H9 (cell line): ENCODE measurements around the gene INPP5A. TPM values are rescaled to one million over a fixed set of nuclear protein-coding genes. Genes with fewer than 3 reads are reported as not detected.

Source experiments
- DNase-seq: peaks from one replicate; pipeline ENCODE4 v3.0.0-alpha.2; 2017
- H2AFZ ChIP-seq: one replicate; pipeline ENCODE4 v1.6.1; 2013; ENCODE audit warnings: mild to moderate bottlenecking, low read length, control low read depth, moderate library complexity
- H2AK5ac ChIP-seq: 2 replicates; pipeline ENCODE4 v1.6.1; 2013; ENCODE audit warnings: low read length, control low read depth, mixed read lengths; ENCODE audit not compliant: insufficient read length
- H2BK120ac ChIP-seq: one replicate; pipeline ENCODE4 v1.6.1; 2013; ENCODE audit warnings: low read depth, mild to moderate bottlenecking, low read length, control low read depth, inconsistent platforms; ENCODE audit not compliant: poor library complexity, severe bottlenecking
- H2BK12ac ChIP-seq: 2 replicates; pipeline ENCODE4 v1.6.1; 2013; ENCODE audit warnings: low read length, control low read depth, mixed read lengths, low read depth; ENCODE audit not compliant: insufficient read length
- H2BK15ac ChIP-seq: 2 replicates; pipeline ENCODE4 v1.6.1; 2013; ENCODE audit warnings: low read depth, low read length, control low read depth
- H2BK20ac ChIP-seq: one replicate; pipeline ENCODE4 v1.6.1; 2013; ENCODE audit warnings: low read depth, mild to moderate bottlenecking, low read length, control low read depth, inconsistent platforms; ENCODE audit not compliant: poor library complexity, severe bottlenecking
- H2BK5ac ChIP-seq: 2 replicates; pipeline ENCODE4 v1.6.1; 2013; ENCODE audit warnings: low read length, control low read depth, mixed read lengths; ENCODE audit not compliant: insufficient read length
- H3K14ac ChIP-seq: 2 replicates; pipeline ENCODE4 v1.6.1; 2013; ENCODE audit warnings: low read length, control low read depth; ENCODE audit not compliant: insufficient read depth
- H3K18ac ChIP-seq: 2 replicates; pipeline ENCODE4 v1.6.1; 2013; ENCODE audit warnings: low read depth, mild to moderate bottlenecking, mixed read lengths, low read length, control low read depth; ENCODE audit not compliant: insufficient read length
- H3K23ac ChIP-seq: 2 replicates; pipeline ENCODE4 v1.6.1; 2013; ENCODE audit warnings: low read length, control low read depth, mixed read lengths, low read depth; ENCODE audit not compliant: insufficient read length
- H3K23me2 ChIP-seq: 2 replicates; pipeline ENCODE4 v1.6.1; 2013; ENCODE audit warnings: low read depth, mild to moderate bottlenecking, mixed read lengths, low read length, control low read depth; ENCODE audit not compliant: insufficient read length, poor library complexity, severe bottlenecking
- H3K27ac ChIP-seq: 2 replicates; pipeline ENCODE4 v1.5.1; 2013; ENCODE audit warnings: low read length, control low read depth, mixed read lengths, low read depth; ENCODE audit not compliant: insufficient read length
- H3K27me3 ChIP-seq: 2 replicates; pipeline ENCODE4 v1.6.1; 2013; ENCODE audit warnings: low read length, control low read depth, inconsistent platforms; ENCODE audit not compliant: insufficient read depth
- H3K4ac ChIP-seq: 2 replicates; pipeline ENCODE4 v1.6.1; 2013; ENCODE audit warnings: low read depth, mild to moderate bottlenecking, control low read depth, inconsistent platforms, low read length, moderate library complexity
- H3K4me1 ChIP-seq: 2 replicates; pipeline ENCODE4 v1.6.1; 2013; ENCODE audit warnings: low read length, control low read depth, inconsistent platforms; ENCODE audit not compliant: insufficient read depth
- H3K4me2 ChIP-seq: 2 replicates; pipeline ENCODE4 v1.6.1; 2013; ENCODE audit warnings: low read length, control low read depth, mixed read lengths; ENCODE audit not compliant: insufficient read length, insufficient read depth
- H3K56ac ChIP-seq: 2 replicates; pipeline ENCODE4 v1.6.1; 2013; ENCODE audit warnings: low read depth, mild to moderate bottlenecking, mixed read lengths, low read length, control low read depth; ENCODE audit not compliant: insufficient read length
- H3K79me1 ChIP-seq: 2 replicates; pipeline ENCODE4 v1.6.1; 2013; ENCODE audit warnings: low read depth, mild to moderate bottlenecking, moderate library complexity, low read length, control low read depth, inconsistent platforms; ENCODE audit not compliant: insufficient read depth, poor library complexity, severe bottlenecking
- H3K79me2 ChIP-seq: 2 replicates; pipeline ENCODE4 v1.6.1; 2013; ENCODE audit warnings: low read length, control low read depth, inconsistent platforms; ENCODE audit not compliant: insufficient read depth
- H3K9ac ChIP-seq: 2 replicates; pipeline ENCODE4 v1.6.1; 2013; ENCODE audit warnings: low read length, control low read depth, mixed read lengths; ENCODE audit not compliant: insufficient read length; ENCODE audit errors: extremely low read depth
- H3K9me3 ChIP-seq: one replicate; pipeline ENCODE4 v1.6.1; 2013; ENCODE audit warnings: low read depth, low read length, inconsistent platforms; ENCODE audit not compliant: control insufficient read depth
- H3T11ph ChIP-seq: one replicate; pipeline ENCODE4 v1.6.1; 2013; ENCODE audit warnings: mild to moderate bottlenecking, low read length, control low read depth, inconsistent platforms
- H4K20me1 ChIP-seq: one replicate; pipeline ENCODE4 v1.6.1; 2013; ENCODE audit not compliant: control insufficient read depth, insufficient read length, insufficient read depth
- H4K5ac ChIP-seq: 2 replicates; pipeline ENCODE4 v1.6.1; 2013; ENCODE audit warnings: low read depth, mild to moderate bottlenecking, mixed read lengths, low read length, control low read depth; ENCODE audit not compliant: insufficient read length
- H4K8ac ChIP-seq: replicated peaks from 2 replicates; pipeline ENCODE4 v1.6.1; 2013; ENCODE audit warnings: low read length, control low read depth, mixed read lengths, low read depth; ENCODE audit not compliant: insufficient read length
- H4K91ac ChIP-seq: 2 replicates; pipeline ENCODE4 v1.6.1; 2013; ENCODE audit warnings: low read depth, mild to moderate bottlenecking, moderate library complexity, mixed read lengths, low read length, control low read depth; ENCODE audit not compliant: insufficient read length
- H3K27ac Mint-ChIP-seq, 3 experiments: 2 replicates in 2 of 3; 3 replicates in 1 of 3; pipeline ENCODE4 v1.8.0; 2020 to 2021; ENCODE audit warnings: mixed read lengths in 3 of 3, mild to moderate bottlenecking in 1 of 3, moderate library complexity in 1 of 3
- H3K27me3 Mint-ChIP-seq: 2 replicates; pipeline ENCODE4 v1.8.0; 2021; ENCODE audit warnings: low read depth, mild to moderate bottlenecking, moderate library complexity, mixed read lengths
- H3K36me3 Mint-ChIP-seq, 3 experiments: 2 replicates in 2 of 3; 3 replicates in 1 of 3; pipeline ENCODE4 v1.8.0; 2020 to 2021; ENCODE audit warnings: low read depth in 3 of 3, mixed read lengths in 3 of 3; ENCODE audit not compliant: insufficient read depth in 1 of 3
- H3K4me1 Mint-ChIP-seq, 2 experiments: 2 replicates each; pipeline ENCODE4 v1.8.0; 2020; ENCODE audit warnings: mixed read lengths in 2 of 2
- H3K4me3 Mint-ChIP-seq, 2 experiments: 2 replicates in 1 of 2; 3 replicates in 1 of 2; pipeline ENCODE4 v1.8.0; 2020 to 2021; ENCODE audit warnings: mild to moderate bottlenecking in 2 of 2, mixed read lengths in 2 of 2, moderate library complexity in 1 of 2
- H3K9me3 Mint-ChIP-seq, 2 experiments: 2 replicates in 1 of 2; 3 replicates in 1 of 2; pipeline ENCODE4 v1.8.0; 2020; ENCODE audit warnings: mild to moderate bottlenecking in 2 of 2, mixed read lengths in 2 of 2, moderate library complexity in 1 of 2
- CTCF ChIP-seq: fragments of 200-600 bp; sonication (generic); conservative IDR thresholded peaks from 3 replicates; pipeline ENCODE4 v1.8.0; 2021; ENCODE audit warnings: antibody characterized with exemption, mild to moderate bottlenecking
- WGBS: extraction: QIAGEN DNeasy Blood & Tissue Kit; methylation state at CpG from one replicate; pipeline ENCODE4 v1.1.7; 2013; ENCODE audit warnings: missing lambda C conversion rate, low lambda C conversion rate, mixed read lengths; ENCODE audit not compliant: insufficient read length; ENCODE audit errors: extremely low coverage; 5-methylcytosine and 5-hydroxymethylcytosine counted together
- total RNA-seq: library from RNA; stranded (reverse); gene quantifications from 2 replicates; pipeline ENCODE4 v1.2.1, GENCODE V29; 2021

The INPP5A gene
- total RNA-seq, 1 experiment from 2014 or later: 17.7 TPM

GRCh38 chr10:132737390-132738048 is 199.9 kb downstream of the INPP5A start:
- WGBS: no CpG with 5 or more reads among the region's 16 CpGs
- H3K27me3 ChIP-seq: no peaks in the 10 kb centered on the region
- no peak overlapping the region for H3K18ac ChIP-seq
- no peak overlapping the region for H2BK15ac ChIP-seq
- no peaks in the 10 kb centered on the region for H3K79me1 ChIP-seq
- H3K36me3 Mint-ChIP-seq: no peaks in the 10 kb centered on the region
- no peaks in the 10 kb centered on the region for H3K9me3 ChIP-seq
- H2BK20ac ChIP-seq: no peak overlapping the region
- no peaks in the 10 kb centered on the region for H3K4me1 ChIP-seq
- no peak overlapping the region for H3K9ac ChIP-seq
- H3K9me3 Mint-ChIP-seq: no peaks in the 10 kb centered on the region
- H3K4me2 ChIP-seq: no peak overlapping the region
- no peak overlapping the region for H3K56ac ChIP-seq
- H2AFZ ChIP-seq: no peak overlapping the region
- TF ChIP-seq CTCF: no peak
- H3K14ac ChIP-seq: no peak overlapping the region
- H3K4ac ChIP-seq: no peak overlapping the region
- no peak overlapping the region for H2BK120ac ChIP-seq
- H3K27ac ChIP-seq: no peak overlapping the region
- no peaks in the 10 kb centered on the region for H4K20me1 ChIP-seq
- H4K5ac ChIP-seq: no peak overlapping the region
- H3T11ph ChIP-seq: no peak overlapping the region
- H2BK5ac ChIP-seq: no peak overlapping the region
- no peak overlapping the region for H3K4me3 Mint-ChIP-seq
- H2BK12ac ChIP-seq: no peak overlapping the region
- H4K91ac ChIP-seq: no peak overlapping the region
- no peak overlapping the region for H3K27ac Mint-ChIP-seq
- no peaks in the 10 kb centered on the region for H3K79me2 ChIP-seq
- H4K8ac ChIP-seq: no peak overlapping the region
- no peak for DNase-seq
- no peak overlapping the region for H3K23ac ChIP-seq
- H3K27me3 Mint-ChIP-seq: no peaks in the 10 kb centered on the region; the same call in 1 of the 2 replicates
- H3K4me1 Mint-ChIP-seq: peaks cover 19 to 22% of the 10 kb centered on the region in 2 experiments
- no peaks in the 10 kb centered on the region for H3K23me2 ChIP-seq
- no peak overlapping the region for H2AK5ac ChIP-seq
